Activated CD4-positive, alpha-beta T cell treated with anti-CD3 and anti-CD28 coated beads for 36 hours (primary cell): ENCODE results near the gene TICAM2. TPM values are rescaled to one million over a fixed set of nuclear protein-coding genes. Genes with fewer than 3 reads are reported as not detected.

ENCODE experiments used
- ATAC-seq: fragments of 200-7000 bp; cut with Tn5 transposase; one replicate; pipeline ENCODE4 v1.10.0; 2021; ENCODE audit warnings: mild to moderate bottlenecking, moderate library complexity
- CTCF ChIA-PET: fragments of 350-600 bp; sonication (Branson Sonifier 250); formaldehyde crosslinking; loops from one replicate; lab custom pipeline; 2021; ENCODE audit warnings: antibody characterized with exemption; lab: Charles Lee
- POLR2A ChIA-PET: fragments of 350-600 bp; sonication (Branson Sonifier 250); formaldehyde crosslinking; loops from one replicate; lab custom pipeline; 2021; ENCODE audit warnings: antibody characterized with exemption, inconsistent platforms; lab: Charles Lee
- DNase-seq: peaks from one replicate; pipeline ENCODE4 v3.0.0-alpha.2; 2020
- H3K27ac Mint-ChIP-seq: one replicate; pipeline ENCODE4 v1.8.0; 2021; ENCODE audit warnings: mixed read lengths
- H3K27me3 Mint-ChIP-seq: one replicate; pipeline ENCODE4 v1.8.0; 2021; ENCODE audit warnings: mixed read lengths
- H3K36me3 Mint-ChIP-seq: one replicate; pipeline ENCODE4 v1.8.0; 2021; ENCODE audit warnings: low read depth, mixed read lengths
- H3K4me1 Mint-ChIP-seq: one replicate; pipeline ENCODE4 v1.8.0; 2021; ENCODE audit warnings: mixed read lengths
- H3K4me3 Mint-ChIP-seq: one replicate; pipeline ENCODE4 v1.8.0; 2021; ENCODE audit warnings: mild to moderate bottlenecking, moderate library complexity, mixed read lengths
- H3K9me3 Mint-ChIP-seq: one replicate; pipeline ENCODE4 v1.8.0; 2021; ENCODE audit warnings: low read depth, mixed read lengths
- intact Hi-C, 2 experiments: fragments of 100-400 bp; cut with DNase I in 1 of 2; cut with micrococcal nuclease in 1 of 2; formaldehyde crosslinking; loops; one replicate each; pipeline versions ENCODE4 v1.14.2 to v1.15.1; 2022 to 2024; cut with DNase I, micrococcal nuclease
- total RNA-seq, 2 experiments: library from RNA; stranded (reverse); gene quantifications; one replicate each; pipeline ENCODE4 v1.2.3, GENCODE V29; 2021

The TICAM2 gene
- total RNA-seq, 2 experiments from 2014 or later = 0.87 to 1.7 TPM

GRCh38 chr5:115634343-115635132 is 32.3 kb upstream of the TICAM2 start:
- Mint-ChIP-seq H3K27me3 (peaks cover 26% of the 10 kb centered on the region), H3K36me3 (no peaks in the 10 kb centered on the region), H3K9me3 (no peaks in the 10 kb centered on the region), H3K4me1 (peaks cover 37% of the 10 kb centered on the region), H3K4me3 (no peak overlapping the region), H3K27ac (no peak overlapping the region)
- DNase-seq (peak; percentile 91), ATAC-seq (peak; percentile 52)
- POLR2A ChIA-PET = no interaction called here
- intact Hi-C loops = loop anchor here (1.0 to 5.0 kb wide), 5 partner anchors 138 to 453 kb away; partner anchors contain the start of gene COMMD10 (in 1 of the 2)
- CTCF ChIA-PET = interaction anchor here (0.7 to 1.9 kb wide), 12 partner anchors 8 to 434 kb away, joined by 3 to 7 read pairs (median 4); partner anchors contain the start of genes CCDC112 and TMED7

DNA sequence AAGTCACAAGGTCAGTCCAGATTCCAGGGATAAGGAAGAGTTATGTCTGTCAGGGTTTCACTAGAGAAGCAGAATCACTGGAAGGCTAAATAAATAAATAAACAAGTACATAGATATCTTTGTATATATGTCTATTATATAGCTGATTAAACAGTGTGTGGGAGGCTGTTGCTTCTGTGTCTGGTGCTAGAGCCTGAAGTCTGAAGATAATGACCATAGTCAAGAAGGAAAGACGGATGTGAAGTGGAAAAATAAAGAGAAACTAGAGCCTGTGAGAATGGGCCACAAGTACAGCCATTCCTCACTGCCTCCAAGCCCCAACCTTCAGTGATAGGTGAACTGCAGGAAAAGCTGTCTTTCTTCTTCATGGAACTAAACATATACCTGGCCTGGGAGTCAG is 27.6 kb upstream of the TICAM2 start:
- peaks cover 16% of the 10 kb centered on the region for H3K4me1 Mint-ChIP-seq
- intact Hi-C loops = loop anchor here in 1 of 2 experiments (5.0 kb wide), 2 partner anchors 142 to 457 kb away; partner anchors contain the start of gene COMMD10
- ATAC-seq = no peak
- ChIA-PET CTCF (interaction anchor here (0.6 to 2.2 kb wide), 2 partner anchors 202 to 216 kb away, joined by 3 to 11 read pairs; no protein-coding TSS in a partner anchor), POLR2A (no interaction called here)
- no peak overlapping the region for H3K4me3 Mint-ChIP-seq
- peaks cover 4% of the 10 kb centered on the region for H3K27me3 Mint-ChIP-seq
- no peak overlapping the region for H3K27ac Mint-ChIP-seq
- no peaks in the 10 kb centered on the region for H3K36me3 Mint-ChIP-seq
- H3K9me3 Mint-ChIP-seq = no peaks in the 10 kb centered on the region
- DNase-seq = no peak

DNA sequence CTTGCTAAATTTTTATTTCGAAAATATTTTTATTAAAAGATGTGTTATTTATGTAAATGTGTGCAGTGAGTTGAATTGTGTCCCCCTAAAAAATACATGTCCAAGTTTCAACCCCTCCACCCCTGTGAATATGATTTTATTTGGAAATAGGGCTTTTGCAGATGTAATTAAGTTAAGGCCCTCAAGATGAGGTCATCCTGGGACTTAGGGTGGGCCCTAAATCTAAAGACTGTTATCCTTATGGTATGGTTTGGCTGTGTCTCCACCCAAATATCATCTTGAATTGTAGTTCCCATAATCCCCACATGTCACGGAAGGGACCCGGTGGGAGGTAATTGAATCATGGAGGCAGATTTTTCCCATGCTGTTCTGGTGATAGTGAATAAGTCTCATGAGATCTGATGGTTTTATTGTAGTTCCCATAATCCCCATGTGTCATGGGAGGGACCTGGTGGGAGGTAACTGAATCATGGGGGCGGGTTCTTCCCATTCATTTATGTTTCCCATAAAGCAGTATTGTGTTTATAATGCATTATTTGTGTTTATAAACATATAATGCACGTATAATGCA is 25.1 kb upstream of the TICAM2 start:
- CTCF ChIA-PET = interaction anchor here (1.0 to 1.3 kb wide), 2 partner anchors 17 to 19 kb away, joined by 3 read pairs; no protein-coding TSS in a partner anchor
- no peaks in the 10 kb centered on the region for H3K27me3 Mint-ChIP-seq
- DNase-seq = no peak
- H3K4me3 Mint-ChIP-seq = no peak overlapping the region
- no peak for ATAC-seq
- H3K4me1 Mint-ChIP-seq = peaks cover 15% of the 10 kb centered on the region
- H3K27ac Mint-ChIP-seq = peak overlapping the region; percentile 13
- peaks cover 4% of the 10 kb centered on the region for H3K36me3 Mint-ChIP-seq
- H3K9me3 Mint-ChIP-seq = no peaks in the 10 kb centered on the region
- POLR2A ChIA-PET = no interaction called here
- intact Hi-C loops = loop anchor here in 1 of 2 experiments (2.0 kb wide), 1 partner anchor 83 kb away; the partner anchor contains the start of gene FEM1C

DNA sequence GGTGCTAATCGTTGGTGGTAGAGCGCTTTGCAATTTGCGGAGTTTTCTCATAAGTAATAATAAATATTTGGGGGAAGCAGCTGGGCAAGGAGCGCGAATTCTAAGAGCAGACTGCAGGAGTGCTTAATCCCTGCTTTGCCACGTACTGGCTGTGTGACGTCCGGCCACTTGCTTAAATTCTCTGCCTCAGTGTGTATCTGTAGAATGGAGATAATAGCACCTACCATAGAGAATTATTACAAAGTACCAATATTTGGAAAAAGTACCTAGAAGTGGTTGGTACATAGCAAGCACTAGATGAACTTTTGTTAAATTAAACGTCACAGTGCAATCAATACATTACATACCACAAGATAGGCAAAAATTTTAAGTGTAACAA is 24.2 kb upstream of the TICAM2 start:
- no peaks in the 10 kb centered on the region for H3K27me3 Mint-ChIP-seq
- ChIA-PET POLR2A (no interaction called here), CTCF (interaction anchor here (0.8 to 1.3 kb wide), 4 partner anchors 9 to 457 kb away, joined by 3 to 4 read pairs (median 3); no protein-coding TSS in a partner anchor)
- H3K9me3 Mint-ChIP-seq = no peaks in the 10 kb centered on the region
- ATAC-seq (peak; percentile 42), DNase-seq (no peak)
- H3K4me1 Mint-ChIP-seq = peaks cover 22% of the 10 kb centered on the region
- peaks cover 9% of the 10 kb centered on the region for H3K36me3 Mint-ChIP-seq
- intact Hi-C loops = loop anchor here (1.0 to 2.0 kb wide), 6 partner anchors 82 to 459 kb away; partner anchors contain the start of genes AP3S1 (in 2 of the 2), ATG12 (in 2 of the 2), CCDC112 (in 1 of the 2) and COMMD10 (in 1 of the 2)
- peak overlapping the region; percentile 94 for H3K27ac Mint-ChIP-seq
- H3K4me3 Mint-ChIP-seq = no peak overlapping the region

DNA sequence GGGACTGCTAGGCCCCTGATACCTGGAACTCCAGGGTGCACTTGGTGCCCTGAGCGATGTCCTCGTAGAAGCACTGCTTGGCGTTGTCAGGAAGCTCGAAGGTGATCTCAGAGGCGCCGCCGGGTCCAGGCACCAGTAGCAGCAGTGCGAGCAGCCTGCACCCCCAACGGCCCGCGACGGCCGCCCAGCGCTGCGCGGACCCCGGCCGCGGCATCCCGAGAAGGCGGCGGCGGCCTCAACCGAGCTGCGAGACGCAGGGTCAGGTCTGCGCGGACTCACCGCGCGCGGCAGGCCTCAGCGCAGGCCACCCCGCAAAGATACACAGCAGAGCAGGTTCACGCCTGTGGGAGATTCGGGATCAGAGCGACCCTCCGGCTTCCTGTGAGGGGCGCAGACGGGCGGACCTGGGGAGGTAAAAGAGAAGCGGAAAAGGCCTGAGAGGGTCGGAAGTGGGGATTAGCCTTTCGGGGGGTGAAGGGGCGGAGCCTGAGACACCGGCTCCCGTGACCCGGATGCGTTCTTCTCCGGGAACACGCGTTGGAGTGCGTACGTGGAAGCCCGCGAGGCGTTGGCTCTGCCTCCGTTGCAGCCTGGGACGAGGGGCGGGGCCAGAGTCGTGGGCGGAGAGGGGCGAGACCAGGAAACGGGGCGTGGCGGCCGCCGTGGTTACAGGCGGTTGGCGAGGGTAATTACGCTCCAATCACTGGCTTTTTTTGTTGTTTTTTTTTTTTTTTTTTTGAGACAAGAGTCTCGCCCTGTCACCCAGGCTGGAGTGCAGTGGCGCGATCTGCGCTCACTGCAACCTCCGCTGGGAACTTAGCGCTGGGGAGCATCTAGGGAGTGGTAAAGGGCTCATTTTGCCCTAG is 23.5 kb upstream of the TICAM2 start, which contains the start of gene TMED7:
Gene TMED7 (minus strand): TSS at position 458 of the 866 bp plus-strand sequence. CDS start 244 bp downstream, at position 214.
- ATAC-seq (peak; percentile 92), DNase-seq (peak; percentile 100)
- Mint-ChIP-seq H3K27me3 (no peaks in the 10 kb centered on the region), H3K27ac (peak within 1 kb of the TSS; percentile 94), H3K4me1 (peaks cover 25% of the 10 kb centered on the region), H3K9me3 (no peaks in the 10 kb centered on the region), H3K4me3 (no peak within 1 kb of the TSS), H3K36me3 (peaks cover 12% of the 10 kb centered on the region)
- intact Hi-C loops = loop anchor here (1.0 to 2.0 kb wide), 9 partner anchors 23 to 459 kb away; partner anchors contain the start of genes AP3S1 (in 2 of the 2), ATG12 (in 2 of the 2), FEM1C (in 2 of the 2) and TICAM2 (in 2 of the 2)
- POLR2A ChIA-PET = interaction anchor here (0.9 to 2.1 kb wide), 4 partner anchors 9 to 459 kb away, joined by 3 to 8 read pairs (median 6); partner anchors contain the start of genes COMMD10 and TICAM2
- CTCF ChIA-PET = interaction anchor here (0.7 to 2.5 kb wide), 7 partner anchors 10 to 458 kb away, joined by 3 to 15 read pairs (median 4); no protein-coding TSS in a partner anchor

- peaks cover 18% of the 10 kb centered on the region for H3K36me3 Mint-ChIP-seq
- intact Hi-C loops = loop anchor here (1.0 to 2.0 kb wide), 3 partner anchors 22 to 81 kb away; partner anchors contain the start of genes TICAM2 (in 2 of the 2) and FEM1C (in 1 of the 2)
- H3K4me3 Mint-ChIP-seq = no peak overlapping the region
- DNase-seq = no peak
- CTCF ChIA-PET = interaction anchor here (0.7 to 2.5 kb wide), 8 partner anchors 9 to 440 kb away, joined by 3 to 15 read pairs (median 4); partner anchors contain the start of gene ATG12
- no peaks in the 10 kb centered on the region for H3K27me3 Mint-ChIP-seq
- H3K27ac Mint-ChIP-seq = no peak overlapping the region
- POLR2A ChIA-PET = interaction anchor here (0.9 to 2.1 kb wide), 4 partner anchors 8 to 460 kb away, joined by 3 to 8 read pairs (median 6); partner anchors contain the start of genes COMMD10 and TICAM2
- no peaks in the 10 kb centered on the region for H3K9me3 Mint-ChIP-seq
- peaks cover 25% of the 10 kb centered on the region for H3K4me1 Mint-ChIP-seq
- ATAC-seq = no peak
Observed at GRCh38 chr5:115624994-115625393, 22.7 kb upstream of the TICAM2 start.

GRCh38 chr5:115623658-115624057 is 21.4 kb upstream of the TICAM2 start:
- no peak for ATAC-seq

GRCh38 chr5:115621365-115621900 is 19.2 kb upstream of the TICAM2 start:
- CTCF ChIA-PET = no interaction called here
- no peak for DNase-seq
- H3K4me3 Mint-ChIP-seq = no peak overlapping the region
- no peak for ATAC-seq
- H3K36me3 Mint-ChIP-seq = peaks cover 36% of the 10 kb centered on the region
- intact Hi-C loops = no loop called here
- no peaks in the 10 kb centered on the region for H3K27me3 Mint-ChIP-seq
- POLR2A ChIA-PET = no interaction called here
- H3K4me1 Mint-ChIP-seq = peaks cover 25% of the 10 kb centered on the region
- H3K27ac Mint-ChIP-seq = peak overlapping the region; percentile 55
- no peaks in the 10 kb centered on the region for H3K9me3 Mint-ChIP-seq

More at GRCh38 chr5:115623658-115624057, 21.4 kb upstream of the TICAM2 start:
- Mint-ChIP-seq H3K36me3 (peaks cover 27% of the 10 kb centered on the region), H3K27me3 (no peaks in the 10 kb centered on the region), H3K9me3 (no peaks in the 10 kb centered on the region), H3K4me1 (peaks cover 27% of the 10 kb centered on the region), H3K27ac (no peak overlapping the region), H3K4me3 (no peak overlapping the region)
- intact Hi-C loops = loop anchor here in 1 of 2 experiments (2.0 kb wide), 1 partner anchor 21 kb away; the partner anchor contains the start of gene TICAM2
- ChIA-PET CTCF (interaction anchor here (0.7 to 2.5 kb wide), 5 partner anchors 8 to 217 kb away, joined by 3 to 15 read pairs (median 4); no protein-coding TSS in a partner anchor), POLR2A (interaction anchor here (0.6 to 0.7 kb wide), 3 partner anchors 32 to 456 kb away, joined by 3 to 4 read pairs (median 3); no protein-coding TSS in a partner anchor)
- DNase-seq = no peak

GRCh38 chr5:115616892-115617291 is 14.6 kb upstream of the TICAM2 start:
- ATAC-seq (no peak), DNase-seq (no peak)
- H3K27me3 Mint-ChIP-seq = no peaks in the 10 kb centered on the region
- ChIA-PET POLR2A (interaction anchor here (1.6 kb wide), 1 partner anchor 8 kb away, joined by 8 read pairs; the partner anchor contains the start of gene TMED7), CTCF (interaction anchor here (0.6 to 2.9 kb wide), 3 partner anchors 8 to 10 kb away, joined by 3 to 15 read pairs (median 5); partner anchors contain the start of gene TMED7)
- no peaks in the 10 kb centered on the region for H3K9me3 Mint-ChIP-seq
- H3K27ac Mint-ChIP-seq = no peak overlapping the region
- peaks cover 45% of the 10 kb centered on the region for H3K36me3 Mint-ChIP-seq
- intact Hi-C loops = no loop called here
- no peak overlapping the region for H3K4me3 Mint-ChIP-seq
- H3K4me1 Mint-ChIP-seq = peaks cover 13% of the 10 kb centered on the region
